Vagina (tissue), 2 donors: ENCODE measurements around the gene TLE5.

Source experiments
- POLR2A ChIP-seq, 2 donors: fragments of 450-650 bp; IDR thresholded peaks; one replicate each; pipeline ENCODE4 v1.6.1; 2017; ENCODE audit warnings: antibody characterized with exemption in 2 of 2, mild to moderate bottlenecking in 2 of 2, moderate library complexity in 2 of 2
- TF ChIP-seq, protein P1 (sequence below), 3 experiments: fragments of 450-650 bp in 2 of 3; fragments of 200-600 bp in 1 of 3; sonication (generic) in 1 of 3; IDR thresholded peaks; one replicate each; pipeline ENCODE4 v1.5.1; 2017 to 2019; ENCODE audit warnings: antibody characterized with exemption in 3 of 3, mild to moderate bottlenecking in 2 of 3, moderate library complexity in 2 of 3

- TF ChIP-seq POLR2A (IDR thresholded peaks at IDR 0.05) = no peak
- TF ChIP-seq, protein P1, sequence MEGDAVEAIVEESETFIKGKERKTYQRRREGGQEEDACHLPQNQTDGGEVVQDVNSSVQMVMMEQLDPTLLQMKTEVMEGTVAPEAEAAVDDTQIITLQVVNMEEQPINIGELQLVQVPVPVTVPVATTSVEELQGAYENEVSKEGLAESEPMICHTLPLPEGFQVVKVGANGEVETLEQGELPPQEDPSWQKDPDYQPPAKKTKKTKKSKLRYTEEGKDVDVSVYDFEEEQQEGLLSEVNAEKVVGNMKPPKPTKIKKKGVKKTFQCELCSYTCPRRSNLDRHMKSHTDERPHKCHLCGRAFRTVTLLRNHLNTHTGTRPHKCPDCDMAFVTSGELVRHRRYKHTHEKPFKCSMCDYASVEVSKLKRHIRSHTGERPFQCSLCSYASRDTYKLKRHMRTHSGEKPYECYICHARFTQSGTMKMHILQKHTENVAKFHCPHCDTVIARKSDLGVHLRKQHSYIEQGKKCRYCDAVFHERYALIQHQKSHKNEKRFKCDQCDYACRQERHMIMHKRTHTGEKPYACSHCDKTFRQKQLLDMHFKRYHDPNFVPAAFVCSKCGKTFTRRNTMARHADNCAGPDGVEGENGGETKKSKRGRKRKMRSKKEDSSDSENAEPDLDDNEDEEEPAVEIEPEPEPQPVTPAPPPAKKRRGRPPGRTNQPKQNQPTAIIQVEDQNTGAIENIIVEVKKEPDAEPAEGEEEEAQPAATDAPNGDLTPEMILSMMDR (IDR thresholded peaks at IDR 0.05) = no peak
Measured at GRCh38 chr19:3038214-3038613, 24.1 kb downstream of the TLE5 start.
